ENCODE data around the gene ZNF701. TPM values are rescaled to one million over a fixed set of nuclear protein-coding genes. Genes with fewer than 3 reads are reported as not detected.
"Not testable (repeated sequence)": the region's sequence is repeated elsewhere in the genome, so short reads cannot be mapped to it uniquely, and the experiment has no call there.

ZNF701 gene
- total RNA-seq, 4 donors from 2014 or later = 4.0 to 6.2 (median 4.8) TPM

GRCh38 chr19:52554216-52554971 is 15.7 kb upstream of the ZNF701 start:
- intact Hi-C loops (cut with DNase I; ENCODE audit: low total_unique reads) (no loop called here), in situ Hi-C loops (cut with MboI; ENCODE audit: low sequenced_read_pairs in 4 of 4) (no loop called here)
- Histone ChIP-seq H3K4me3 (peak overlapping the region in 1 of 4 donors; percentile 24), H3K27me3 (no peaks in the 10 kb centered on the region), H3K9me3 (peaks cover 7 to 70% (median 25%) of the 10 kb centered on the region in 3 donors), H3K27ac (no peak overlapping the region), H3K4me1 (no peaks in the 10 kb centered on the region), H3K36me3 (peaks cover 20 to 94% of the 10 kb centered on the region in 2 donors)
- no peak for ATAC-seq
- no peak for DNase-seq
- TF ChIP-seq CTCF (IDR thresholded peaks at IDR 0.05 in 4 of 5, conservative IDR thresholded peaks at IDR 0.05 in 1 of 5) = no peak
- no peak for TF ChIP-seq POLR2A (IDR thresholded peaks at IDR 0.05)

DNA sequence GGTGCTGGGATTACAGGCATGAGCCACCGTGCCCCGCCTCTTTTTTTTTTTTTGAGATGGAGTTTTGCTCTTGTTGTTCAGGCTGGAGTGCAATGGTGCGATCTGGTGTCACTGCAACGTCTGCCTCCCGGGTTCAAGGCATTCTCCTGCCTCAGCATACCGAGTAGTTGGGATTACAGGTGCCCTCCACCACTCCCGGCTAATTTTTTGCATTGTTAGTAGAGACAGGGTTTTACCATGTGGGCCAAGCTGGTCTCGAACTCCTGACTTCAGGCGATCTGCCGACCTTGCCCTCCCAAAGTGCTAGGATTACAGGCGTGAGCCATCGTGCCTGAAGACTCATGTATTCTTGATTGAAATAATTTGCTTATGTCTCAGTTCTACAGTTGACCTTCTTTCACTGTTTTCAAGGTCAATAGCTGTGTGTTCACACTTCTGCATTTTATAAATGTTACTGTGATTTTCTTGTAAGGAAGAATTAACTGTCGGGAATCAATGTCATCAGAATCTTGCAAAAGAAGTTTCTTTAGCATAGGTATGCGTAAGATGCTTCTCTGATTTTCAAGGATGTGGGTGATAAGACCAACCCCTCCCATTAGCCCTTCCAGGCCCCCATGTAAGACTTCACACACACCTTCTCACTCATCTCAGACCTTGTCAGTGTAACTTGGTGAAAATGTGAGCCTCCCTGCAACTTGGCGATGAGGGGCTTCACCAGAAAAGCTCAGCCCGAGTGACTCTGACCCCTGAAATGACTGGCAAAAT is 12.7 kb upstream of the ZNF701 start:
- in situ Hi-C loops (cut with MboI; ENCODE audit: low sequenced_read_pairs in 4 of 4) = no loop called here
- TF ChIP-seq POLR2A (IDR thresholded peaks at IDR 0.05) = no peak
- TF ChIP-seq CTCF (IDR thresholded peaks at IDR 0.05 in 4 of 5, conservative IDR thresholded peaks at IDR 0.05 in 1 of 5) = no peak
- intact Hi-C loops (cut with DNase I; ENCODE audit: low total_unique reads) = no loop called here
- no peak for ATAC-seq
- H3K4me3 ChIP-seq = no peak overlapping the region
- peaks cover 14 to 79% of the 10 kb centered on the region in 2 donors for H3K36me3 ChIP-seq
- DNase-seq = no peak
- H3K4me1 ChIP-seq = no peaks in the 10 kb centered on the region
- no peaks in the 10 kb centered on the region for H3K27me3 ChIP-seq
- H3K9me3 ChIP-seq = peaks cover 7 to 71% (median 24%) of the 10 kb centered on the region in 3 donors
- H3K27ac ChIP-seq = no peak overlapping the region

DNA sequence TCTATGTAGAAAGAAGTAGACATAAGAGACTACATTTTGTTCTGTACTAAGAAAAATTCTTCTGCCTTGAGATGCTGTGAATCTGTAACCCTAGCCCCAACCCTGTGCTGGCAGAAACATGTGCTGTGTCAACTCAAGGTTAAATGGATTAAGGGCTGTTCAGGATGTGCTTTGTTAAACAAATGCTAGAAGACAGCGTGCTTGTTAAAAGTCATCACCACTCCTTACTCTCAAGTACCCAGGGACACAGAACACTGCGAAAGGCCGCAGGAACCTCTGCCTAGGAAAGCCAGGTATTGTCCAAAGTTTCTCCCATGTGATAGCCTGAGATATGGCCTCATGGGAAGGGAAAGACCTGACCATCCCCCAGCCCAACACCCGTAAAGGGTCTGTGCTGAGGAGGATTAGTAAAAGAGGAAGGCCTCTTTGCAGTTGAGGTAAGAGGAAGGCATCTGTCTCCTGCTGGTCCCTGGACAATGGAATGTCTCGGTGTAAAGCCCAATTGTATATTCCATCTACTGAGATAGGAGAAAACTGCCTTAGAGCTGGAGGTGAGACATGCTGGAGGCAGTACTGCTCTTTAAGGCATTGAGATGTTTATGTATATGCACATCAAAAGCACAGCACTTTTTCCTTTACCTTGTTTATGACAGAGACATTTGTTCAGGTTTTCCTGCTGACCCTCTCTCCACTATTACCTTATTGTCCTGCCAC is 11.2 kb upstream of the ZNF701 start:
- H3K27ac ChIP-seq; H3K27me3 ChIP-seq; H3K4me1 ChIP-seq; intact Hi-C loops (cut with DNase I; ENCODE audit: low total_unique reads); ATAC-seq; in situ Hi-C loops (cut with MboI; ENCODE audit: low sequenced_read_pairs in 4 of 4); DNase-seq: not testable (repeated sequence)
- Histone ChIP-seq H3K9me3 (peaks cover 0 to 58% (median 19%) of the 10 kb centered on the region in 3 donors), H3K36me3 (peaks cover 12 to 72% of the 10 kb centered on the region in 2 donors), H3K4me3 (peak overlapping the region in 1 of 4 donors; percentile 19)

DNA sequence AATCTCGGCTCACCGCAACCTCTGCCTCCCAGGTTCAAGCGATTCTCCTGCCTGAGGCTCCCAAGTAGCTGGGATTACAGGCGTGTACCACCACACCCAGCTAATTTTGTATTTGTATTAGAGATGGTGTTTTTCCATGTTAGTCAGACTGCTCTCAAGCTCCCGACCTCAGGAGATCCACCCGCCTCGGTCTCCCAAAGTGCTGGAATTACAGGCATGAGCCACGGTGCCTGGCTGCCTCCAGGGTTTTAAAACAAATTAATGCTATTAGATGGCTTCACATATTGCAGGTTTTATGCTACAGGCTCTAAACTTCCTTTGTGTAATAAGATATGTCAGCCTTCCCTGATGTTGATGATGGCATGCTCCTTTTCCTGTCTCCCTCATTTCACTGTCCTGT is 8.5 kb upstream of the ZNF701 start:
- H3K9me3 ChIP-seq = peaks cover 0 to 31% (median 0%) of the 10 kb centered on the region in 3 donors

DNA sequence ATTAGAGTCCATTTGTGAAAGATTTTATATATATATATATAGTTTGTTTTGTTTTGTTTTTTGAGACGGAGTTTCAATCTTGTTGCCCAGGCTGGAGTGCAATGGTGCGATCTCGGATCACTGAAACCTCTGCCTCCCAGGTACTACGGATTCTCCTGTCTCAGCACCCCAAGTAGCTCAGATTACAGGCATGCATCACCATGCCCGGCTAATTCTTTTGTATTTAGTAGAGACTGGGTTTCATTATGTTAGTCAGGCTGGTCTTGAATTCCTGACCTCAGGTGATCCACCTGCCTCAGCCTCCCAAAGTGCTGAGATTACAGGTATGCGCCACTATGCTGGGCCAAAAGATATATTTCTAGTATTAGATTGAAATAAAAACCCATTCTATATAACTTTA is 4.0 kb upstream of the ZNF701 start:
- DNase-seq (no peak), ATAC-seq (no peak)
- Histone ChIP-seq H3K4me1 (peaks cover 5 to 6% of the 10 kb centered on the region in 2 donors), H3K9me3 (peaks cover 0 to 7% (median 0%) of the 10 kb centered on the region in 3 donors), H3K36me3 (peaks cover 0 to 19% of the 10 kb centered on the region in 2 donors), H3K27me3 (no peaks in the 10 kb centered on the region), H3K4me3 (no peak overlapping the region), H3K27ac (no peak overlapping the region)
- in situ Hi-C loops (cut with MboI; ENCODE audit: low sequenced_read_pairs in 4 of 4) (loop anchor here in 1 of 4 donors (5.0 kb wide), 1 partner anchor 39 kb away; the partner anchor contains the start of gene ZNF808), intact Hi-C loops (cut with DNase I; ENCODE audit: low total_unique reads) (no loop called here)
- TF ChIP-seq POLR2A (IDR thresholded peaks at IDR 0.05) (no peak), CTCF (IDR thresholded peaks at IDR 0.05 in 4 of 5, conservative IDR thresholded peaks at IDR 0.05 in 1 of 5) (no peak)

More for the DNA sequence above, 8.5 kb upstream of the ZNF701 start:
- H3K27me3 ChIP-seq; in situ Hi-C loops (cut with MboI; ENCODE audit: low sequenced_read_pairs in 4 of 4); H3K4me3 ChIP-seq; H3K27ac ChIP-seq; ATAC-seq; intact Hi-C loops (cut with DNase I; ENCODE audit: low total_unique reads); H3K4me1 ChIP-seq; DNase-seq: not testable (repeated sequence)
- H3K36me3 ChIP-seq = peaks cover 0 to 56% of the 10 kb centered on the region in 2 donors

Data from gastrocnemius medialis (tissue), 4 donors.